WTC11 (cell line): ENCODE measurements around the gene MRAP. TPM values are rescaled to one million over a fixed set of nuclear protein-coding genes. Genes with fewer than 3 reads are reported as not detected.
"Not testable (repeated sequence)": the region's sequence is repeated elsewhere in the genome, so short reads cannot be mapped to it uniquely, and the experiment has no call there.

ENCODE experiments used
- ATAC-seq: fragments of 200-7000 bp; cut with Tn5 transposase; 2 replicates; pipeline ENCODE4 v1.10.0; 2021; ENCODE audit warnings: mild to moderate bottlenecking, moderate library complexity
- CTCF ChIA-PET: fragments of 300-600 bp; sonication (Branson Sonifier 250); formaldehyde crosslinking; loops from one replicate; lab custom pipeline; 2021; ENCODE audit warnings: antibody characterized with exemption; lab: Charles Lee
- POLR2A ChIA-PET: fragments of 350-600 bp; sonication (Branson Sonifier 250); formaldehyde crosslinking; loops from one replicate; lab custom pipeline; 2021; ENCODE audit warnings: antibody characterized with exemption; lab: Charles Lee
- DNase-seq: peaks from one replicate; pipeline ENCODE4 v3.0.0; 2021; ENCODE audit warnings: low spot score
- H3K27ac Mint-ChIP-seq: 2 replicates; pipeline ENCODE4 v1.8.0; 2021; ENCODE audit warnings: mixed read lengths
- H3K27me3 Mint-ChIP-seq: 2 replicates; pipeline ENCODE4 v1.8.0; 2021; ENCODE audit warnings: low read depth, mild to moderate bottlenecking, moderate library complexity, mixed read lengths
- H3K36me3 Mint-ChIP-seq: 2 replicates; pipeline ENCODE4 v1.8.0; 2021; ENCODE audit warnings: mixed read lengths
- H3K4me1 Mint-ChIP-seq: 2 replicates; pipeline ENCODE4 v1.8.0; 2022; ENCODE audit warnings: mixed read lengths
- H3K4me3 Mint-ChIP-seq: 2 replicates; pipeline ENCODE4 v1.8.0; 2021; ENCODE audit warnings: mild to moderate bottlenecking, moderate library complexity, mixed read lengths
- H3K9me3 Mint-ChIP-seq: 2 replicates; pipeline ENCODE4 v1.8.0; 2021; ENCODE audit warnings: mixed read lengths
- ATF2 ChIP-seq: sonication (generic); formaldehyde crosslinking; IDR thresholded peaks from 2 replicates; pipeline ENCODE4 v1.8.1; 2022; ENCODE audit warnings: low read depth, missing genetic modification reagents, borderline replicate concordance
- ATF6 ChIP-seq: sonication (generic); formaldehyde crosslinking; IDR thresholded peaks from 2 replicates; pipeline ENCODE4 v1.8.1; 2023; ENCODE audit warnings: mild to moderate bottlenecking, missing genetic modification reagents
- CBFB ChIP-seq: sonication (generic); formaldehyde crosslinking; IDR thresholded peaks from 2 replicates; pipeline ENCODE4 v1.8.1; 2022; ENCODE audit warnings: mild to moderate bottlenecking, low read depth, missing genetic modification reagents
- CTCF ChIP-seq: fragments of 200-600 bp; IDR thresholded peaks from 2 replicates; pipeline ENCODE4 v1.8.0; 2022; ENCODE audit warnings: antibody characterized with exemption
- ERG ChIP-seq: fragments of 250-450 bp; sonication (Bioruptor Pico); IDR thresholded peaks from 2 replicates; pipeline ENCODE4 v1.8.0; 2021; ENCODE audit warnings: mild to moderate bottlenecking
- ETV6 ChIP-seq: sonication (generic); formaldehyde crosslinking; IDR thresholded peaks from 2 replicates; pipeline ENCODE4 v1.8.1; 2022; ENCODE audit warnings: mild to moderate bottlenecking, missing genetic modification reagents
- FOXP4 ChIP-seq: sonication (generic); formaldehyde crosslinking; IDR thresholded peaks from 2 replicates; pipeline ENCODE4 v1.8.0; 2022; ENCODE audit warnings: mild to moderate bottlenecking, missing genetic modification reagents
- MAX ChIP-seq: sonication (generic); formaldehyde crosslinking; IDR thresholded peaks from 2 replicates; pipeline ENCODE4 v1.8.0; 2022; ENCODE audit warnings: mild to moderate bottlenecking, missing genetic modification reagents
- MLX ChIP-seq: sonication (generic); formaldehyde crosslinking; IDR thresholded peaks from 2 replicates; pipeline ENCODE4 v1.8.1; 2023; ENCODE audit warnings: mild to moderate bottlenecking, missing genetic modification reagents, moderate library complexity
- NFYB ChIP-seq: sonication (generic); formaldehyde crosslinking; conservative IDR thresholded peaks from 2 replicates; pipeline ENCODE4 v1.8.0; 2022; ENCODE audit warnings: low read depth, missing genetic modification reagents
- PRRX2 ChIP-seq: fragments of 250-450 bp; sonication (Bioruptor Pico); IDR thresholded peaks from 2 replicates; pipeline ENCODE4 v1.8.0; 2021; ENCODE audit warnings: mild to moderate bottlenecking
- SMAD4 ChIP-seq: sonication (generic); formaldehyde crosslinking; IDR thresholded peaks from 2 replicates; pipeline ENCODE4 v1.8.0; 2022; ENCODE audit warnings: mild to moderate bottlenecking, missing genetic modification reagents
- SP1 ChIP-seq: sonication (generic); formaldehyde crosslinking; conservative IDR thresholded peaks from 2 replicates; pipeline ENCODE4 v1.8.1; 2022; ENCODE audit warnings: missing genetic modification reagents
- TP53 ChIP-seq: sonication (generic); formaldehyde crosslinking; IDR thresholded peaks from 2 replicates; pipeline ENCODE4 v1.8.1; 2023; ENCODE audit warnings: mild to moderate bottlenecking, missing genetic modification reagents
- ZBTB21 ChIP-seq: sonication (generic); formaldehyde crosslinking; IDR thresholded peaks from 2 replicates; pipeline ENCODE4 v1.8.1; 2023; ENCODE audit warnings: mild to moderate bottlenecking, missing genetic modification reagents, borderline replicate concordance
- ZNF281 ChIP-seq: sonication (generic); formaldehyde crosslinking; IDR thresholded peaks from 2 replicates; pipeline ENCODE4 v1.8.0; 2023; ENCODE audit warnings: mild to moderate bottlenecking, missing genetic modification reagents
- ZNF396 ChIP-seq: fragments of 250-450 bp; sonication (Bioruptor Pico); IDR thresholded peaks from 2 replicates; pipeline ENCODE4 v1.8.0; 2021; ENCODE audit warnings: mild to moderate bottlenecking, moderate library complexity, borderline replicate concordance
- ZSCAN18 ChIP-seq: fragments of 250-450 bp; sonication (Bioruptor Pico); IDR thresholded peaks from 2 replicates; pipeline ENCODE4 v2.1.2; 2022; ENCODE audit warnings: mild to moderate bottlenecking, moderate library complexity
- total RNA-seq: library from RNA; stranded (reverse); gene quantifications from 3 replicates; pipeline ENCODE4 v1.2.3, GENCODE V29; 2021

MRAP gene
- total RNA-seq, 1 experiment from 2014 or later, result not detected

GRCh38 chr21:32309906-32310460 is 11.3 kb downstream of the MRAP start:
- ChIA-PET POLR2A (no interaction called here), CTCF (no interaction called here)
- TF ChIP-seq CTCF (no peak), MAX (no peak), TP53 (CRISPR knock-in tag) (no peak), SMAD4 (CRISPR knock-in tag) (no peak), ATF6 (no peak), ETV6 (CRISPR knock-in tag) (no peak), ZBTB21 (CRISPR knock-in tag) (no peak), NFYB (CRISPR knock-in tag) (no peak), ZNF396 (CRISPR knock-in tag) (no peak), CBFB (CRISPR knock-in tag) (no peak), PRRX2 (CRISPR knock-in tag) (no peak), MLX (CRISPR knock-in tag) (no peak), ZSCAN18 (no peak), SP1 (CRISPR knock-in tag) (no peak), FOXP4 (no peak), ATF2 (CRISPR knock-in tag) (no peak), ERG (no peak), ZNF281 (no peak)
- no peak overlapping the region for H3K27ac Mint-ChIP-seq
- H3K4me1 Mint-ChIP-seq, result peaks cover 16% of the 10 kb centered on the region
- DNase-seq (no peak), ATAC-seq (no peak)
- no peak overlapping the region for H3K4me3 Mint-ChIP-seq
- H3K27me3 Mint-ChIP-seq, result no peaks in the 10 kb centered on the region
- no peaks in the 10 kb centered on the region for H3K9me3 Mint-ChIP-seq
- peaks cover 23% of the 10 kb centered on the region for H3K36me3 Mint-ChIP-seq

GRCh38 chr21:32310976-32311375 is 12.3 kb downstream of the MRAP start:
- POLR2A ChIA-PET, DNase-seq, H3K4me3 Mint-ChIP-seq, H3K27me3 Mint-ChIP-seq, H3K4me1 Mint-ChIP-seq, ATAC-seq, CTCF ChIA-PET, H3K9me3 Mint-ChIP-seq, H3K27ac Mint-ChIP-seq: not testable (repeated sequence)
- peaks cover 29% of the 10 kb centered on the region for H3K36me3 Mint-ChIP-seq
